ENCODE measurements around the gene FGR.
"Not testable (repeated sequence)": the region's sequence is repeated elsewhere in the genome, so short reads cannot be mapped to it uniquely, and the experiment has no call there.

FGR gene

GRCh38 chr1:27634985-27635367 is at the start of gene FGR:
Gene FGR, minus strand, starts transcription at chr1:27635185. Its CDS starts 11,269 bp downstream, at chr1:27623916.
- no peak for DNase-seq

GRCh38 chr1:27684176-27684575 is 49.2 kb upstream of the FGR start:
- no peak for DNase-seq

- no peak for DNase-seq
Observed at GRCh38 chr1:27682351-27682944, 47.5 kb upstream of the FGR start.

GRCh38 chr1:27681580-27681979 is 46.6 kb upstream of the FGR start:
- DNase-seq: not testable (repeated sequence)

- not testable (repeated sequence) for DNase-seq
Observed at GRCh38 chr1:27680225-27680791, 45.3 kb upstream of the FGR start.

GRCh38 chr1:27678747-27679146 is 43.8 kb upstream of the FGR start:
- no peak for DNase-seq

GRCh38 chr1:27676410-27676809 is 41.4 kb upstream of the FGR start:
- no peak for DNase-seq

GRCh38 chr1:27672750-27673112 is 37.7 kb upstream of the FGR start:
- no peak for DNase-seq

GRCh38 chr1:27671964-27672749 is 37.2 kb upstream of the FGR start, which contains the start of gene IFI6:
Gene IFI6, minus strand, starts transcription at chr1:27672192. Its CDS starts 2,878 bp downstream, at chr1:27669314.
- DNase-seq: peak; percentile 65

- no peak for DNase-seq
Observed at GRCh38 chr1:27669876-27670275, 34.9 kb upstream of the FGR start.

- DNase-seq: peak; percentile 81
Observed at GRCh38 chr1:27668808-27669723, 34.1 kb upstream of the FGR start.

GRCh38 chr1:27668121-27668807 is 33.3 kb upstream of the FGR start:
- DNase-seq: no peak

- DNase-seq: no peak
Observed at GRCh38 chr1:27666791-27667254, 31.8 kb upstream of the FGR start.

- DNase-seq: no peak
Observed at GRCh38 chr1:27666294-27666693, 31.3 kb upstream of the FGR start.

GRCh38 chr1:27665016-27665651 is 30.1 kb upstream of the FGR start:
- DNase-seq: no peak

GRCh38 chr1:27664291-27664690 is 29.3 kb upstream of the FGR start:
- no peak for DNase-seq

GRCh38 chr1:27662707-27663393 is 27.9 kb upstream of the FGR start:
- peak; percentile 82 for DNase-seq

- DNase-seq: no peak
Observed at GRCh38 chr1:27662261-27662660, 27.3 kb upstream of the FGR start.

- DNase-seq: no peak
Observed at GRCh38 chr1:27661412-27662075, 26.6 kb upstream of the FGR start.

- no peak for DNase-seq
Observed at GRCh38 chr1:27660300-27660835, 25.4 kb upstream of the FGR start.

Measured in activated effector memory CD4-positive, alpha-beta T cell treated with Interleukin-2 at 50 U/mL for 16 hours (primary cell).